Mesendoderm (in vitro differentiated cells): ENCODE data around the gene THADA.

Source experiments
- DNase-seq: peaks from one replicate; pipeline ENCODE4 v3.0.0; 2013
- H2AK5ac ChIP-seq: 2 replicates; pipeline ENCODE4 v1.6.1; 2013; ENCODE audit warnings: low read length, inconsistent platforms
- H2BK120ac ChIP-seq: 2 replicates; pipeline ENCODE4 v1.6.1; 2013; ENCODE audit warnings: low read depth, mild to moderate bottlenecking, low read length, moderate library complexity, mixed read lengths
- H2BK15ac ChIP-seq: replicated peaks from 2 replicates; pipeline ENCODE4 v1.6.1; 2013; ENCODE audit warnings: low read depth, mild to moderate bottlenecking, moderate library complexity
- H2BK5ac ChIP-seq: 2 replicates; pipeline ENCODE4 v1.6.1; 2013; ENCODE audit warnings: low read length, inconsistent platforms
- H3K18ac ChIP-seq: 2 replicates; pipeline ENCODE4 v1.6.1; 2013; ENCODE audit warnings: mild to moderate bottlenecking, low read length, mixed read lengths
- H3K23ac ChIP-seq: one replicate; pipeline ENCODE4 v1.6.1; 2013; ENCODE audit warnings: low read length
- H3K27ac ChIP-seq: 2 replicates; pipeline ENCODE4 v1.5.1; 2013; ENCODE audit warnings: low read depth, mild to moderate bottlenecking, inconsistent platforms, low read length, moderate library complexity
- H3K27me3 ChIP-seq: 2 replicates; pipeline ENCODE4 v1.6.1; 2013; ENCODE audit warnings: low read length, control low read depth, mild to moderate bottlenecking, inconsistent platforms; ENCODE audit not compliant: insufficient read depth, poor library complexity
- H3K36me3 ChIP-seq: 2 replicates; pipeline ENCODE4 v1.6.1; 2013; ENCODE audit warnings: low read length, inconsistent platforms; ENCODE audit not compliant: control insufficient read depth, insufficient read depth
- H3K4ac ChIP-seq: one replicate; pipeline ENCODE4 v1.6.1; 2013; ENCODE audit warnings: low read depth, mild to moderate bottlenecking, low read length, moderate library complexity
- H3K4me1 ChIP-seq: 2 replicates; pipeline ENCODE4 v1.6.1; 2013; ENCODE audit warnings: low read depth, low read length, inconsistent platforms; ENCODE audit not compliant: control insufficient read depth
- H3K4me2 ChIP-seq: 2 replicates; pipeline ENCODE4 v1.6.1; 2013; ENCODE audit warnings: low read length
- H3K4me3 ChIP-seq: 2 replicates; pipeline ENCODE4 v1.5.1; 2013; ENCODE audit warnings: mild to moderate bottlenecking, low read length
- H3K56ac ChIP-seq: one replicate; pipeline ENCODE4 v1.6.1; 2013; ENCODE audit warnings: low read length
- H3K79me1 ChIP-seq: 2 replicates; pipeline ENCODE4 v1.6.1; 2013; ENCODE audit warnings: low read length, inconsistent platforms
- H3K79me2 ChIP-seq: 2 replicates; pipeline ENCODE4 v1.6.1; 2013; ENCODE audit warnings: mild to moderate bottlenecking, low read length; ENCODE audit not compliant: control insufficient read depth, insufficient read depth
- H3K9ac ChIP-seq: 2 replicates; pipeline ENCODE4 v1.6.1; 2013; ENCODE audit warnings: low read length, inconsistent platforms
- H4K5ac ChIP-seq: one replicate; pipeline ENCODE4 v1.6.1; 2013; ENCODE audit warnings: low read length
- H4K8ac ChIP-seq: one replicate; pipeline ENCODE4 v1.6.1; 2013; ENCODE audit warnings: low read depth, mild to moderate bottlenecking, control low read depth, low read length, moderate library complexity
- whole genome bisulfite sequencing: extraction: QIAGEN DNeasy Blood & Tissue Kit; methylation state at CpG from one replicate; pipeline ENCODE4 v1.1.7; 2013; ENCODE audit warnings: low lambda C conversion rate, missing lambda C conversion rate; ENCODE audit not compliant: insufficient coverage; ENCODE audit errors: extremely low coverage; 5-methylcytosine and 5-hydroxymethylcytosine counted together

Gene THADA

DNA sequence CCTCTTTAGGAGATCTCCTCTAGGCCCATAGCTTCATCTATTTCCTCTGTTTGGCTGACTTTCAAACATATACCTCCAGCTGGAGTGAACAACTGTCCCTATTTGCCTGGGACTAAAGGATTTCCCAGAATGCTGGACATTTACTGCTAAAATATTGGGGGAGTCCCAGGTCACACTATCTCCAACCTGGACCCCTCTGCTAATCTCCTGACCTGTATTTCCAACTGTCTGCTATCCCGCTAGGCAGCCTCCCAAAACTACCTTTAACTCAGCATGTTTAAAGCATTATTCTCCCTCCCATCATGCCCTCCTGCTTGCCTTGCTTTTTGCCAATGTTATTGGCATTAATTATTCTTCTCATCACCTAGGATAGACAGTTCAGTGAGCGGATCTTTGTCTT is 77.1 kb downstream of the THADA start:
- DNase-seq, result no peak
- H3K4me3 ChIP-seq, result no peak overlapping the region
- H3K4ac ChIP-seq, result no peak overlapping the region
- no peak overlapping the region for H4K8ac ChIP-seq
- no peak overlapping the region for H3K27ac ChIP-seq
- no peaks in the 10 kb centered on the region for H3K27me3 ChIP-seq
- no peak overlapping the region for H3K23ac ChIP-seq
- H2BK5ac ChIP-seq, result no peak overlapping the region
- no peak overlapping the region for H2BK120ac ChIP-seq
- H3K18ac ChIP-seq, result no peak overlapping the region
- no peaks in the 10 kb centered on the region for H3K79me2 ChIP-seq
- WGBS, result no CpG with 5 or more reads among the region's 2 CpGs
- H2BK15ac ChIP-seq, result no peak overlapping the region
- H3K4me2 ChIP-seq, result no peak overlapping the region
- H2AK5ac ChIP-seq, result no peak overlapping the region
- no peak overlapping the region for H4K5ac ChIP-seq
- H3K4me1 ChIP-seq, result no peaks in the 10 kb centered on the region
- H3K9ac ChIP-seq, result no peak overlapping the region
- H3K36me3 ChIP-seq, result no peaks in the 10 kb centered on the region
- no peaks in the 10 kb centered on the region for H3K79me1 ChIP-seq
- H3K56ac ChIP-seq, result no peak overlapping the region

DNA sequence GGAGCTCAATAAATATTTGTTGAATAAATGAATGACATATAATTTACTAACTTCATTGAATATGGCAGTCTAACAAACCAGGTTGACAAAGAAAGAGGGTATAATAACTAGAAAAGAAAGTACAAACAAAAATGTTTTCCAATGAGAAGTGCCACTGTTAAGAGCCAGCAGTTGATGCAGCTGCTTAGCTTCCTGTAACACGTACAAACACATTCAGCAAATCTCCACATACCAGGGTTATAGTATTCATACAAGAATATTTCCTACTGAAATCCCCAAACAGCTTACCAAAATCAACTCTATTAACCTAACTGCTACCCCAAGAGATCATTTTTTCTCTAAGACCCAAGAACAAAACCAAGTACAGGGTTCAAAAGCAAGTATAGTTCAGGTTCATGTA is 77.7 kb downstream of the THADA start:
- no peak for DNase-seq
- no peaks in the 10 kb centered on the region for H3K4me1 ChIP-seq
- no peak overlapping the region for H2AK5ac ChIP-seq
- H4K8ac ChIP-seq, result no peak overlapping the region
- no peak overlapping the region for H2BK120ac ChIP-seq
- no peak overlapping the region for H4K5ac ChIP-seq
- no peak overlapping the region for H3K4me3 ChIP-seq
- no peaks in the 10 kb centered on the region for H3K79me2 ChIP-seq
- no peaks in the 10 kb centered on the region for H3K79me1 ChIP-seq
- no CpG with 5 or more reads among the region's 1 CpG for WGBS
- no peak overlapping the region for H3K9ac ChIP-seq
- no peak overlapping the region for H2BK15ac ChIP-seq
- no peak overlapping the region for H3K4ac ChIP-seq
- H3K27ac ChIP-seq, result no peak overlapping the region
- no peak overlapping the region for H3K23ac ChIP-seq
- H3K4me2 ChIP-seq, result no peak overlapping the region
- H2BK5ac ChIP-seq, result no peak overlapping the region
- H3K18ac ChIP-seq, result no peak overlapping the region
- H3K27me3 ChIP-seq, result no peaks in the 10 kb centered on the region
- H3K36me3 ChIP-seq, result no peaks in the 10 kb centered on the region
- H3K56ac ChIP-seq, result no peak overlapping the region

DNA sequence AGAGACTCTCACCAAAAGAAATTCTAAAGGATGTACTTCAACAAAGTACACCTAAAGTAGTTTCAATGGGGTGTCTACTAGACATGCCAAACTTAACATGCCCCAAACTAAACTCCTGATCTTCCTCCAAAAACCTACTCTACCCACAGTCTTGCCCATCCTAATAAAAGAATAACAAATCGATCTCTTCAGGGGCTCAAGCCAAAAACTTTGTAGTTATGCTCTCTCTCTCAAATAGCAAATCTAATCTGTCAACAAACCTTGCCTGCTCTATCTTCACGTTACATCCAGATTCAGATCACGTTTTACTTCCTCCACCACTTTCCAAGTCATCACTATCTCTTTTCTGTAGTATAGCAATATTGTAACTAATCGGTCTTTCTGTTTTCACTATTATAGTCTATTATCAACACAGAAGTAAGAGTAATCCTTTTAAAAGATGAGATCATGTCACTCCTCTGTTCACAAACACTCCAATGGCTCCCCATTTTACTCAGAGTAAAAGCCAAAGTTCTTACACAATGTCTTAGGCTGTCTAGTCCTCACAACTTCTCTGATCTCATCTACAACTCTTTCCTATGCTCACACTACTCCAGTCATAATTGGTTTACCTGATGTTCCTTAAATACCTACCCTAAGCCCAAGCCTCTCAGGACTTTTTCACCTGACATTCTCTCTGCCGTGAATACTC is 79.9 kb downstream of the THADA start:
- Histone ChIP-seq H2AK5ac (no peak overlapping the region), H3K36me3 (no peaks in the 10 kb centered on the region), H3K4me3 (no peak overlapping the region), H3K27me3 (no peaks in the 10 kb centered on the region), H4K5ac (no peak overlapping the region), H3K4me2 (no peak overlapping the region), H3K9ac (no peak overlapping the region), H2BK15ac (no peak overlapping the region), H3K4me1 (no peaks in the 10 kb centered on the region), H3K23ac (no peak overlapping the region), H3K79me2 (no peaks in the 10 kb centered on the region), H3K4ac (no peak overlapping the region), H4K8ac (no peak overlapping the region), H3K56ac (no peak overlapping the region), H2BK120ac (no peak overlapping the region), H2BK5ac (no peak overlapping the region), H3K79me1 (no peaks in the 10 kb centered on the region), H3K27ac (no peak overlapping the region), H3K18ac (no peak overlapping the region)
- no peak for DNase-seq
- WGBS, result no CpG with 5 or more reads among the region's 5 CpGs

DNA sequence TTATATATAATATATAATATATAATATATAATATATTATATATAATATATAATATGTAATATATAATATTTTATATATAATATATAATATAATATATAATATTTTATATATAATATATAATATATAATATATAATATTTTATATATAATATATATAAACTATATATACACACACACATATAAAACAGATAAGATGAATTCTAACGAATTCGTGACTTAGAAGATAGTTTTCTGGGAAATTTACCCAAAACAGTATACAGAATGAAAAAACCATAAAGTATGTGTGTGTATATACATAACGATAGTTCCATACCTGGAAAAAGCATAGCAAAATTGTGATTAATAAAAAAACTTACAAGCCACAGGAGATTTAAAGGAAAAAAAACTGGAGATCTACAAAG is 80.6 kb downstream of the THADA start:
- no peak overlapping the region for H3K27ac ChIP-seq
- no peak overlapping the region for H3K4me3 ChIP-seq
- H4K5ac ChIP-seq, result no peak overlapping the region
- no peak overlapping the region for H2BK120ac ChIP-seq
- no peak overlapping the region for H4K8ac ChIP-seq
- H3K79me1 ChIP-seq, result no peaks in the 10 kb centered on the region
- H2BK15ac ChIP-seq, result no peak overlapping the region
- no peak overlapping the region for H2BK5ac ChIP-seq
- no peak overlapping the region for H3K4ac ChIP-seq
- no peaks in the 10 kb centered on the region for H3K79me2 ChIP-seq
- DNase-seq, result no peak
- no peaks in the 10 kb centered on the region for H3K36me3 ChIP-seq
- H3K4me2 ChIP-seq, result no peak overlapping the region
- H3K4me1 ChIP-seq, result no peaks in the 10 kb centered on the region
- H3K56ac ChIP-seq, result no peak overlapping the region
- H3K9ac ChIP-seq, result no peak overlapping the region
- no peaks in the 10 kb centered on the region for H3K27me3 ChIP-seq
- H3K18ac ChIP-seq, result no peak overlapping the region
- H2AK5ac ChIP-seq, result no peak overlapping the region
- no peak overlapping the region for H3K23ac ChIP-seq
- WGBS, result no CpG with 5 or more reads among the region's 3 CpGs

DNA sequence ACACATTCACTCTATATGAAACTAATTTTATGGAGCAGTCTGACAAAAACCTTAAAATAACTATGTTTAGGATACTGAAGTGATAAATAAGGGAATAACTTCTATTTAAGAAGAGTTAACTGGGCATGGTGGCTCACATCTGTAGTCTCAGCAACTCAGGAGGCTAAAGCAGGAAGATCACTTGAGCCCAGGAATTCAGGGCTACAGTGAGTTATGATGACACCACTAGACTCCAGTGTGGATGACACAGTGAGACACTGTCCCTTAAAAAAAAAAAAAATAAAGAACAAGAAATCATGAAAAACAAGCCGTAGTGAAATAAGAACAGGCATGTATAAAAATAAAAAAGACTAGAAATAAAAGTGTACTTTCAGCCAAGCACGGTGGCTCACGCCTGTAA is 82.0 kb downstream of the THADA start:
- Histone ChIP-seq H3K36me3 (no peaks in the 10 kb centered on the region), H3K4me2 (no peak overlapping the region), H4K8ac (no peak overlapping the region), H3K4me3 (no peak overlapping the region), H3K79me1 (no peaks in the 10 kb centered on the region), H4K5ac (no peak overlapping the region), H3K27me3 (no peaks in the 10 kb centered on the region), H3K4me1 (no peaks in the 10 kb centered on the region), H2BK120ac (no peak overlapping the region), H3K4ac (no peak overlapping the region), H3K56ac (no peak overlapping the region), H3K27ac (no peak overlapping the region), H3K23ac (no peak overlapping the region), H2BK5ac (no peak overlapping the region), H3K9ac (no peak overlapping the region), H3K18ac (no peak overlapping the region), H2BK15ac (no peak overlapping the region), H3K79me2 (no peaks in the 10 kb centered on the region), H2AK5ac (no peak overlapping the region)
- no CpG with 5 or more reads among the region's 3 CpGs for WGBS
- DNase-seq, result no peak

DNA sequence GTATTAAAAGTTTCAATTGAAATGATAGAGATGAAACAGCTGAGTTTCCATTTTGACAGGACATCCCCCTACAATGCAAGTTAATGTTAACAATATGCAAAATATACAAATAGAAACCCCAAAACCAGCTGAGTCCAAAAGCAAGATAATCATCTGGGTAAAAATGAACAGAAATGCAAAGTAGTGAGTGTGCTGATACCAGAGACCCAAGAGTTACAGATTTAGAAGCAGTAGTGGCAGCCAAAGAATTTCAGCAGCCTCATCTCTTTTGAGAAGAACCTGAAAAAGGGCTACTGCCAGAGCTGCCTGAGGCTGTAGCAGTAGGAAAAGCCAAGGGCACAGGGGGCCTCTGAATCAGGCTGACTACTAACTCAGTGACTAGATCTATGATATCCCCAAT is 82.6 kb downstream of the THADA start:
- H3K4ac ChIP-seq, result no peak overlapping the region
- no peak overlapping the region for H3K9ac ChIP-seq
- no peak overlapping the region for H3K18ac ChIP-seq
- H2AK5ac ChIP-seq, result no peak overlapping the region
- H3K4me2 ChIP-seq, result no peak overlapping the region
- no peak overlapping the region for H2BK120ac ChIP-seq
- no peaks in the 10 kb centered on the region for H3K79me2 ChIP-seq
- H3K23ac ChIP-seq, result no peak overlapping the region
- H4K5ac ChIP-seq, result no peak overlapping the region
- no peaks in the 10 kb centered on the region for H3K36me3 ChIP-seq
- H3K56ac ChIP-seq, result no peak overlapping the region
- no peak overlapping the region for H4K8ac ChIP-seq
- no peaks in the 10 kb centered on the region for H3K27me3 ChIP-seq
- H3K4me3 ChIP-seq, result no peak overlapping the region
- no peak for DNase-seq
- H2BK5ac ChIP-seq, result no peak overlapping the region
- H3K79me1 ChIP-seq, result no peaks in the 10 kb centered on the region
- no peak overlapping the region for H2BK15ac ChIP-seq
- no peak overlapping the region for H3K27ac ChIP-seq
- H3K4me1 ChIP-seq, result no peaks in the 10 kb centered on the region
